HL-60 (cell line): ENCODE results near the gene CD44.

Experiments
- CTCF ChIP-seq: IDR thresholded peaks from one replicate; pipeline ENCODE4 v1.5.1; 2011; ENCODE audit warnings: low read length, control low read depth, inconsistent platforms; ENCODE audit not compliant: insufficient read depth
- POLR2AphosphoS5 ChIP-seq: IDR thresholded peaks from 2 replicates; pipeline ENCODE4 v1.6.1; 2012; ENCODE audit warnings: low read depth
- REST ChIP-seq: IDR thresholded peaks from 2 replicates; pipeline ENCODE4 v1.6.1; 2012; ENCODE audit warnings: low read depth; ENCODE audit not compliant: insufficient replicate concordance

GRCh38 chr11:35237351-35237750, 98.4 kb downstream of the CD44 start:
- TF ChIP-seq CTCF = no peak
- TF ChIP-seq REST = no peak
- TF ChIP-seq POLR2AphosphoS5 = no peak
